COR-L47 (cell line): ENCODE measurements around the gene RGPD6.
"Not testable (repeated sequence)": the region's sequence is repeated elsewhere in the genome, so short reads cannot be mapped to it uniquely, and the experiment has no call there.

Experiments
- DNase-seq: peaks from one replicate; lab custom pipeline; 2025; lab: John Stamatoyannopoulos, UW

The RGPD6 gene

GRCh38 chr2:110576763-110577416 lies at the start of gene RGPD6:
Gene RGPD6 (minus strand): TSS chr2:110577222. CDS start chr2:110577024, 198 bp downstream.
- DNase-seq = not testable (repeated sequence)

GRCh38 chr2:110619326-110619939 lies 42.4 kb upstream of the RGPD6 start:
- DNase-seq = not testable (repeated sequence)

- not testable (repeated sequence) for DNase-seq
Observed at GRCh38 chr2:110613927-110614326, 36.9 kb upstream of the RGPD6 start.

- DNase-seq = not testable (repeated sequence)
Observed at GRCh38 chr2:110610613-110611250, 33.7 kb upstream of the RGPD6 start.

GRCh38 chr2:110609843-110610612 lies 33.0 kb upstream of the RGPD6 start:
- DNase-seq = not testable (repeated sequence)

- not testable (repeated sequence) for DNase-seq
Observed at GRCh38 chr2:110608788-110609502, 31.9 kb upstream of the RGPD6 start.

- not testable (repeated sequence) for DNase-seq
Observed at GRCh38 chr2:110605057-110605456, 28.0 kb upstream of the RGPD6 start.

- DNase-seq = not testable (repeated sequence)
Observed at GRCh38 chr2:110603917-110604591, 27.0 kb upstream of the RGPD6 start.

DNA sequence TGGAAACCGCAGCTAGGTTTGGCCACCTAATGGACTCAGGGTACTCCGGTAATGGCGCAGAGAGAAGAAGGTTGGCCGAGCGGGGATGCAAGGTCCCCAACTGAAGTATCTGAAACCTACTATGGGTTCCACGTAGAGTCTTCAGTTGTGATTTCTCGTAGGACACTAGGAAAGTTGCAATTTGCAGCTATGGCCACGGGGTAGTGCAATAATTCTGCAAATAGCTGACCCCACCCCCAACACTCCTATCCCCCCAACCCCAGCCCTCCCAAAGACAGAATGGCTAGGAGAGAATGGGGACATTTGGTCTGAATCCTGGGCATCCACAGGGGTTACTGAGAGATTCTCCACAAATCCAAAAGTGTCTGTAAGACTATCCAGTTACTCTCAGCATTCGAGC lies 25.1 kb upstream of the RGPD6 start:
- DNase-seq = not testable (repeated sequence)

DNA sequence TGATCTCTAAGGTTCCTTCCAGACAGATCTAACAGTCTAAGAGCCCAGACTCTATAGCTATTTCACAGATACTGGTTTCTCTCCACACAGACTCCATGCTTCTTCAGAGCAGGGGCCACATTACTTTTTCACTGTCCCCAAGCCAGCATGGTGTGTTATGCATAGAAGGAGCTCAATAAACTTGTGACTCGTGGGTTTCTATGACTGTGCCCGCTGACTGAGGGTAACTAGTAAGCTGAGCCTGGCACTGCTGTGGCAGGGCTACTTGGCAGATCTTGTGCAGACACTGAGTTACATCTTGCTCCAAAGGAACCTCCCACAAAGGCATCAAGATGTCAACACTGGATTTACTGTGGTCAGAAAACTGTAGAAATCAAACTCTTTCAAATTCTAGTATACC lies 15.0 kb upstream of the RGPD6 start:
- not testable (repeated sequence) for DNase-seq

DNA sequence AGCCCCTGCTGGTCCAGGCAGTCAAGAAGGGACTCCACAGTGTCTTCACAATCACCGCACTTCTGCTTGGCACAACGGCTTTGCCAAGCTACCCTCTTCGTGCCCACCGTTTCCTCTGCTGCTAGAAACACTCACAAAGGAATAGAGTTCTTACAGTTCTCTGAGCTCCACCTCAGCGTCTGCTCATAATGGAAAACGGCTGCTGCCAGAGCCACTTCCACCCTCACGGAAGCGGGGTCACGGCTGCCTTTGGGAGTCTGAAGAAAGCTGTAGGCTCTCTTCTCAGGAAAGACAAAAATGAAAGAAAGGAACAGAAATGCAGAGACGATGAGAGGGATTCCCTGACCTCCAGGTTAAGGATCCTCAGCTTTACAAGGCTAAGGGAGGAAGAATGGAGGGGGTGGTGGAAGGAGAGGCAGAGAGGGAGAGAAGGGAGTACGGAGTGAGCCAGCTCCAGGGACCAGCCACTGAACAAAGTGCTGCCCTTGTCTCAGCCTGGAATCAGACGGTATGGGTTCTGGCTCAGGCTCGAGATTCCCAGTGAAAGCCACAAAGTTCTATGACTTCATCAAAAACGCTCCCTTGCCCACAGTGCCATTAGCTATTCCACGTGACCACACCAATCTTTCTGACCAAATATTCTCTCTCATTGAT lies 12.8 kb upstream of the RGPD6 start:
- not testable (repeated sequence) for DNase-seq

- DNase-seq = not testable (repeated sequence)
Observed at GRCh38 chr2:110588520-110588919, 11.5 kb upstream of the RGPD6 start.

GRCh38 chr2:110579216-110579965 lies 2.4 kb upstream of the RGPD6 start:
- not testable (repeated sequence) for DNase-seq

DNA sequence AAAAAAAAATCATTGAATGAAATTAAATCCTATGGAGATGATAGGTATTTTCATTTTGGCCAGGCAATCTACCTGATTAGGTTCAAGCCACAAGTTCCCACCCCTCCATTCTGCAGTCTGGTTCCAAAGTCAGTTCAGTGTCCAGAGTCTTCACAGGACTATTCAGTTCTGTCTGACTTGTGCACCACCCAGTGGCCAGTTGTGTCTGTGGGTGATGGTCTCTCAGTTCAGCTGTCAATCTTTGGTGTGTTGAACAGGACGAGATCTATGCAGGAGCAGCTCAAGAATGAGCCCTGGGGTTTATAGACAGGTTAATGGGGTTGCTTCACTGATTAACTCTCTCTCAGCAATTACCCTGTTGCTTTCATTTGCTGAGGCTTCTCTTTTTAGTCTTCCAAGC lies 1.4 kb upstream of the RGPD6 start:
- not testable (repeated sequence) for DNase-seq

GRCh38 chr2:110499755-110500377 lies 77.2 kb downstream of the RGPD6 start:
- DNase-seq = not testable (repeated sequence)

DNA sequence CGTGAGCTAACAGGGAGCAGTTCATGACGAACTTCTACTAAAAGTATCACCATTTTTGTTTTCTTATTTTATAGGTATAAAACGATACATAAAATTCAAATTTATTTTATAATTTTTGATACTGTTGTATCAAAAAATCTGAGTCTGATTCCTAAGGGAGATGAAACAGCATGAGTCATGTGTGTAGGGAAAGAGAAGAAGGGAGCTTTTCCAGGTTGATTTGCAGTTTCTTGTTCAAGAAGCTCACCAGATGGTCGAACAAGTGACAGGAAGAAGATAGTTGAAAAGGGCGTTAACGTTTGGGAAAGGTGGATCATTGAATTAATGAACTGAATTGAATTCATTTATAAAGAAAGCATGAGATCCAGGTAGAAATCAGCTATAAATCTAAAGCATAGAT lies 81.0 kb downstream of the RGPD6 start:
- DNase-seq = not testable (repeated sequence)

DNA sequence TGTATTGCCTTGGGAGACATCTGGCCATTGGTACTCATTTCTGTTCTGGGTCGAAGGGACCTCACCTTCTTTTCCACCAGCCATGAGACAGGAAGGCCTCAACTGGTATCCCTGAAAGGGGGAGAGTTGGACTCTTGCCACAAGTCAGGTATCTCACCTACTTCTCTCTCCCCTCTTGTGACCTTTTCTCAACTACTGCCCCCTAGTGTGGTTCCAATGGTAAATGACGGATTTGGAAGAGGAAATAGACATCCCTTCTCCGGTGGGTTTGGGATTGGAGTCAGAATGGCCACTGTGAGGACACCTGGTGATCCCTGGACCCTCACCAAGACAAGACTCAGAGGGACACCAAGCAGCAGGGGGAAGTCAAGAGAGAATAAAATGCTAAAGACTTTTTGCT lies 82.5 kb downstream of the RGPD6 start:
- DNase-seq = not testable (repeated sequence)

- not testable (repeated sequence) for DNase-seq
Observed at GRCh38 chr2:110488991-110489390, 88.0 kb downstream of the RGPD6 start.

GRCh38 chr2:110482697-110483096 lies 94.3 kb downstream of the RGPD6 start:
- DNase-seq = not testable (repeated sequence)
